HG02938 (cell line): ENCODE results near the gene EMX1.

Experiments
- ATAC-seq: cut with Tn5 transposase; IDR thresholded peaks from one replicate; pipeline ENCODE4 v1.9.1; 2021; ENCODE audit warnings: mild to moderate bottlenecking, moderate library complexity; ENCODE audit not compliant: unreplicated experiment

The EMX1 gene

GRCh38 chr2:72974436-72974754 is 57.1 kb downstream of the EMX1 start:
- no peak for ATAC-seq

- no peak for ATAC-seq
Measured at GRCh38 chr2:72975017-72975416, 57.7 kb downstream of the EMX1 start.

GRCh38 chr2:72979896-72980295 is 62.6 kb downstream of the EMX1 start:
- ATAC-seq = no peak

- ATAC-seq = no peak
Measured at GRCh38 chr2:72980535-72981217, 63.4 kb downstream of the EMX1 start.

- ATAC-seq = no peak
Measured at GRCh38 chr2:72981536-72981935, 64.2 kb downstream of the EMX1 start.

GRCh38 chr2:72982219-72982618 is 64.9 kb downstream of the EMX1 start:
- no peak for ATAC-seq

- no peak for ATAC-seq
Measured at GRCh38 chr2:72982781-72983499, 65.6 kb downstream of the EMX1 start.

- ATAC-seq = no peak
Measured at GRCh38 chr2:72983500-72984161, 66.3 kb downstream of the EMX1 start.

- no peak for ATAC-seq
Measured at GRCh38 chr2:72984172-72984671, 66.9 kb downstream of the EMX1 start.
